Peyer's patch (tissue), 4 donors: Measurements from ENCODE around the gene SNRPD1.

ENCODE experiments used
- CTCF ChIP-seq, 6 experiments: fragments of 450-650 bp in 4 of 6; fragments of 200-600 bp in 2 of 6; sonication (generic) in 1 of 6; IDR thresholded peaks; one replicate each; pipeline ENCODE4 v1.5.1; 2017 to 2019; ENCODE audit warnings: antibody characterized with exemption in 6 of 6, mild to moderate bottlenecking in 3 of 6, moderate library complexity in 1 of 6
- POLR2A ChIP-seq, 2 donors: fragments of 450-650 bp; IDR thresholded peaks; one replicate each; pipeline ENCODE4 v1.5.1; 2017; ENCODE audit warnings: antibody characterized with exemption in 2 of 2, mild to moderate bottlenecking in 2 of 2, moderate library complexity in 2 of 2

- TF ChIP-seq CTCF (IDR thresholded peaks at IDR 0.05), result no peak
- no peak for TF ChIP-seq POLR2A (IDR thresholded peaks at IDR 0.05)
Observed at GRCh38 chr18:21650311-21650710, 38.2 kb downstream of the SNRPD1 start.
